GM12878 (cell line): Measurements from ENCODE around the gene CREB5. TPM values are rescaled to one million over a fixed set of nuclear protein-coding genes. Genes with fewer than 3 reads are reported as not detected.

Experiments
- ATAC-seq: fragments of 200-7000 bp; cut with Tn5 transposase; 3 replicates; pipeline ENCODE4 v1.9.1; 2020; ENCODE audit warnings: mild to moderate bottlenecking, moderate library complexity
- BruUV-seq: library from RNA; stranded (reverse); fragments of 400-500 nt; replicated peaks from 2 replicates; lab custom pipeline; 2021; lab: Mats Ljungman, UMichigan
- CTCF ChIA-PET: fragments of 300-600 bp; sonication (Branson Sonifier 250); formaldehyde crosslinking; extraction: SDS; loops from one replicate; lab custom pipeline; 2021; ENCODE audit warnings: inconsistent platforms; lab: Yijun Ruan, JAX
- POLR2A ChIA-PET: fragments of 350-600 bp; formaldehyde crosslinking; extraction: SDS; loops from one replicate; lab custom pipeline; 2021; ENCODE audit warnings: inconsistent platforms; lab: Charles Lee
- RAD21 ChIA-PET: fragments of 300-600 bp; sonication (Branson Sonifier 250); formaldehyde crosslinking; loops from one replicate; lab custom pipeline; 2023; ENCODE audit warnings: antibody characterized with exemption; ENCODE audit not compliant: unreplicated experiment; lab: Charles Lee
- SMC1A ChIA-PET: fragments of 300-600 bp; sonication (Branson Sonifier 250); formaldehyde crosslinking; loops from one replicate; lab custom pipeline; 2023; ENCODE audit not compliant: unreplicated experiment, uncharacterized antibody; lab: Charles Lee
- DNase-seq: peaks from one replicate; pipeline ENCODE4 v3.0.0-alpha.2; 2011; ENCODE audit warnings: low read depth, low spot score
- FAIRE-seq: peaks from 3 replicates; lab custom pipeline; 2011; peaks lifted over from hg19 to GRCh38; lab: Jason Lieb, UNC
- H2AFZ ChIP-seq: 2 replicates; pipeline ENCODE4 v1.6.0; 2011; ENCODE audit warnings: low read depth, low read length, control low read depth; ENCODE audit not compliant: control insufficient read depth
- H3K27ac ChIP-seq: 2 replicates; pipeline ENCODE4 v1.5.1; 2011; ENCODE audit warnings: control low read depth; ENCODE audit not compliant: control insufficient read depth, insufficient read depth
- H3K27me3 ChIP-seq, 2 experiments: replicated peaks in 1 of 2; 2 replicates each; pipeline versions ENCODE4 v1.6.0 to v1.6.1; 2011; ENCODE audit warnings: low read length in 1 of 2; ENCODE audit not compliant: control insufficient read depth in 2 of 2, insufficient read depth in 2 of 2
- H3K36me3 ChIP-seq, 2 experiments: 2 replicates each; pipeline ENCODE4 v1.5.1; 2011; ENCODE audit warnings: low read length in 1 of 2; ENCODE audit not compliant: control insufficient read depth in 2 of 2, insufficient read depth in 2 of 2
- H3K4me1 ChIP-seq: 2 replicates; pipeline ENCODE4 v1.6.1; 2011; ENCODE audit warnings: mild to moderate bottlenecking, low read length, moderate library complexity, mixed read lengths; ENCODE audit not compliant: control insufficient read depth, insufficient read depth
- H3K4me2 ChIP-seq: 2 replicates; pipeline ENCODE4 v1.6.0; 2011; ENCODE audit warnings: control low read depth; ENCODE audit not compliant: control insufficient read depth, insufficient read depth
- H3K4me3 ChIP-seq: fragments of 200-600 bp; sonication (generic); 2 replicates; pipeline ENCODE4 v1.5.1; 2016
- H3K79me2 ChIP-seq: 2 replicates; pipeline ENCODE4 v1.6.0; 2011; ENCODE audit warnings: low read length; ENCODE audit not compliant: control insufficient read depth, insufficient read depth
- H3K9ac ChIP-seq: 2 replicates; pipeline ENCODE4 v1.8.0; 2011; ENCODE audit warnings: low read length, control low read depth, mixed read lengths; ENCODE audit not compliant: control insufficient read depth, insufficient read depth
- H3K9me3 ChIP-seq: replicated peaks from 3 replicates; pipeline ENCODE4 v1.5.1; 2011; ENCODE audit warnings: mild to moderate bottlenecking, low read length; ENCODE audit not compliant: control insufficient read depth, insufficient read depth
- H4K20me1 ChIP-seq: 2 replicates; pipeline ENCODE4 v1.6.0; 2011; ENCODE audit not compliant: control insufficient read depth, insufficient read depth
- CBX5 ChIP-seq: sonication (generic); IDR thresholded peaks from 2 replicates; pipeline ENCODE4 v1.6.1; 2016; ENCODE audit warnings: low read depth, moderate library complexity, mild to moderate bottlenecking, inconsistent platforms
- CHD1 ChIP-seq: IDR thresholded peaks from 2 replicates; pipeline ENCODE4 v1.6.1; 2012; ENCODE audit warnings: low read depth, low read length, improper control_type of control experiment
- CTCF ChIP-seq, 3 experiments: IDR thresholded peaks in 2 of 3; conservative IDR thresholded peaks in 1 of 3; 2 replicates each; pipeline ENCODE4 v1.5.1; 2011; ENCODE audit warnings: low read depth in 3 of 3, low read length in 3 of 3, mild to moderate bottlenecking in 3 of 3, control low read depth in 2 of 3, moderate library complexity in 2 of 3, inconsistent platforms in 1 of 3, mixed read lengths in 1 of 3; ENCODE audit not compliant: control insufficient read depth in 2 of 3, insufficient read depth in 1 of 3; ENCODE audit errors: extremely low read depth in 1 of 3
- ELK1 ChIP-seq: IDR thresholded peaks from 2 replicates; pipeline ENCODE4 v1.6.1; 2012; ENCODE audit warnings: low read depth, low read length, improper control_type of control experiment
- HDAC2 ChIP-seq: fragments of 200-600 bp; sonication (generic); IDR thresholded peaks from 2 replicates; pipeline ENCODE4 v1.6.1; 2017
- JUNB ChIP-seq: IDR thresholded peaks from 2 replicates; pipeline ENCODE4 v1.6.1; 2016; ENCODE audit warnings: antibody characterized with exemption, mild to moderate bottlenecking
- LARP7 ChIP-seq: fragments of 450-650 bp; IDR thresholded peaks from 2 replicates; pipeline ENCODE4 v1.6.1; 2017; ENCODE audit warnings: mild to moderate bottlenecking
- MXI1 ChIP-seq: fragments of 150-350 bp; IDR thresholded peaks from 2 replicates; pipeline ENCODE4 v1.6.1; 2011; ENCODE audit warnings: low read depth, mild to moderate bottlenecking, inconsistent platforms, low read length, improper control_type of control experiment
- NFYA ChIP-seq: IDR thresholded peaks from 2 replicates; pipeline ENCODE4 v1.6.1; 2011; ENCODE audit warnings: low read depth, mild to moderate bottlenecking, low read length, improper control_type of control experiment, borderline replicate concordance
- POLR2A ChIP-seq: IDR thresholded peaks from 2 replicates; pipeline ENCODE4 v1.6.1; 2011; ENCODE audit warnings: low read depth, mild to moderate bottlenecking, low read length
- RAD21 ChIP-seq: IDR thresholded peaks from 2 replicates; pipeline ENCODE4 v1.6.1; 2011; ENCODE audit warnings: mild to moderate bottlenecking, low read depth, low read length, moderate library complexity; ENCODE audit not compliant: insufficient read depth
- RFX5 ChIP-seq: IDR thresholded peaks from 2 replicates; pipeline ENCODE4 v1.6.1; 2011; ENCODE audit warnings: low read depth, low read length, improper control_type of control experiment
- SIX5 ChIP-seq: IDR thresholded peaks from 2 replicates; pipeline ENCODE4 v1.6.1; 2011; ENCODE audit warnings: mild to moderate bottlenecking, low read depth, low read length, moderate library complexity; ENCODE audit not compliant: severe bottlenecking
- ZNF24 ChIP-seq: fragments of 450-650 bp; IDR thresholded peaks from 2 replicates; pipeline ENCODE4 v1.6.1; 2017; ENCODE audit warnings: antibody characterized with exemption, mild to moderate bottlenecking
- ZNF622 ChIP-seq: fragments of 450-650 bp; IDR thresholded peaks from 2 replicates; pipeline ENCODE4 v1.6.1; 2017; ENCODE audit warnings: mild to moderate bottlenecking, inconsistent platforms
- WGBS: methylation state at CpG from one replicate; pipeline ENCODE4 v1.1.6; 2016; ENCODE audit warnings: low lambda C conversion rate; ENCODE audit not compliant: insufficient replicate concordance, insufficient coverage; ENCODE audit errors: missing lambda C conversion rate; 5-methylcytosine and 5-hydroxymethylcytosine counted together
- in situ Hi-C: fragments of 300-500 bp; cut with MboI; formaldehyde crosslinking; loops from 9 replicates; pipeline ENCODE4 v1.14.3; 2018; ENCODE audit warnings: mixed read lengths
- intact Hi-C: fragments of 100-400 bp; cut with micrococcal nuclease; formaldehyde crosslinking; loops from one replicate; pipeline ENCODE4 v1.14.2; 2022; ENCODE audit not compliant: unreplicated experiment
- polyA plus RNA-seq, 11 experiments: library from polyadenylated mRNA; depleted of rRNA in 4 of 11; unstranded in 6 of 11; stranded (reverse) in 5 of 11; fragments of >200 nt; fragmentation: Nextera tagmentation in 4 of 11; fragmentation: Illumina TruSeq in 1 of 11; extraction: Ambion mirVana in 4 of 11; extraction: Trizol in 1 of 11; gene quantifications; 1 replicate in 1 of 11; 2 replicates in 10 of 11; pipeline versions ENCODE4 v1.2.1 to v1.2.3, GENCODE V29; 2011 to 2016; ENCODE audit warnings: inconsistent platforms in 2 of 11, missing spikeins in 2 of 11, low read depth in 1 of 11
- total RNA-seq, 4 experiments: library from RNA; depleted of rRNA in 3 of 4; stranded (reverse); fragments of >200 nt in 3 of 4; fragmentation: Illumina TruSeq in 1 of 4; extraction: Trizol in 1 of 4; gene quantifications; 2 replicates each; pipeline versions ENCODE4 v1.2.1 to v1.2.3, GENCODE V29; 2013 to 2021
- TF ChIP-seq, protein P1 (sequence below): fragments of 450-650 bp; IDR thresholded peaks from 2 replicates; pipeline ENCODE4 v1.6.1; 2017; ENCODE audit warnings: antibody characterized with exemption, mild to moderate bottlenecking, moderate library complexity
- TF ChIP-seq, protein P2 (sequence below): fragments of 450-650 bp; conservative IDR thresholded peaks from 2 replicates; pipeline ENCODE4 v1.6.1; 2017; ENCODE audit warnings: mild to moderate bottlenecking, moderate library complexity
- TF ChIP-seq, protein P3 (sequence below): IDR thresholded peaks from 2 replicates; pipeline ENCODE4 v1.6.1; 2012; ENCODE audit warnings: low read depth, low read length, improper control_type of control experiment

CREB5 gene
- total and polyA plus RNA-seq, 10 of the 15 experiments (the other 5 are each of a cell fraction or from before 2014, with no cell fraction given): 12.9 to 74.1 (median 53.0) TPM

GRCh38 chr7:28858895-28859294 is 446.6 kb downstream of the CREB5 start:
- no peak overlapping the region for H3K9ac ChIP-seq
- ChIA-PET RAD21 (no interaction called here), POLR2A (interaction anchor here (0.6 kb wide), 1 partner anchor 201 kb away, joined by 6 read pairs; no protein-coding TSS in a partner anchor), CTCF (interaction anchor here (0.7 to 1.2 kb wide), 3 partner anchors 232 to 467 kb away, joined by 3 read pairs; no protein-coding TSS in a partner anchor), SMC1A (no interaction called here)
- no peak overlapping the region for H3K4me3 ChIP-seq
- H3K4me1 ChIP-seq: no peaks in the 10 kb centered on the region
- no peak overlapping the region for H2AFZ ChIP-seq
- intact Hi-C loops: loop anchor here (10.0 kb wide), 1 partner anchor 314 kb away; no protein-coding TSS in a partner anchor
- H3K4me2 ChIP-seq: no peak overlapping the region
- no peaks in the 10 kb centered on the region for H3K9me3 ChIP-seq
- 44% methylated on average over 6 of the region's 6 CpGs for WGBS
- DNase-seq (no peak), FAIRE-seq (no peak), ATAC-seq (no peak)
- no TSS peak for BruUV-seq
- H3K27me3 ChIP-seq: peaks cover 3 to 9% of the 10 kb centered on the region in 2 experiments; a peak in 3 of 4 replicates
- H4K20me1 ChIP-seq: no peaks in the 10 kb centered on the region
- no peaks in the 10 kb centered on the region for H3K36me3 ChIP-seq
- in situ Hi-C loops: loop anchor here (5.0 kb wide), 1 partner anchor 477 kb away; no protein-coding TSS in a partner anchor
- H3K79me2 ChIP-seq: no peaks in the 10 kb centered on the region
- no peak overlapping the region for H3K27ac ChIP-seq
- TF ChIP-seq NFYA (no peak), CTCF (IDR thresholded peaks at IDR 0.05 in 2 of 3, conservative IDR thresholded peaks at IDR 0.05 in 1 of 3; ENCODE audit: control insufficient read depth in 2 of 3, extremely low read depth in 1 of 3, insufficient read depth in 1 of 3, low read depth in 3 of 3, low read length in 3 of 3) (no peak), ZNF622 (no peak), POLR2A (no peak), CHD1 (no peak), RFX5 (no peak), SIX5 (no peak), MXI1 (no peak), JUNB (no peak), HDAC2 (no peak), RAD21 (no peak), ELK1 (no peak), ZNF24 (no peak), CBX5 (no peak), LARP7 (no peak)
- TF ChIP-seq, protein P1, sequence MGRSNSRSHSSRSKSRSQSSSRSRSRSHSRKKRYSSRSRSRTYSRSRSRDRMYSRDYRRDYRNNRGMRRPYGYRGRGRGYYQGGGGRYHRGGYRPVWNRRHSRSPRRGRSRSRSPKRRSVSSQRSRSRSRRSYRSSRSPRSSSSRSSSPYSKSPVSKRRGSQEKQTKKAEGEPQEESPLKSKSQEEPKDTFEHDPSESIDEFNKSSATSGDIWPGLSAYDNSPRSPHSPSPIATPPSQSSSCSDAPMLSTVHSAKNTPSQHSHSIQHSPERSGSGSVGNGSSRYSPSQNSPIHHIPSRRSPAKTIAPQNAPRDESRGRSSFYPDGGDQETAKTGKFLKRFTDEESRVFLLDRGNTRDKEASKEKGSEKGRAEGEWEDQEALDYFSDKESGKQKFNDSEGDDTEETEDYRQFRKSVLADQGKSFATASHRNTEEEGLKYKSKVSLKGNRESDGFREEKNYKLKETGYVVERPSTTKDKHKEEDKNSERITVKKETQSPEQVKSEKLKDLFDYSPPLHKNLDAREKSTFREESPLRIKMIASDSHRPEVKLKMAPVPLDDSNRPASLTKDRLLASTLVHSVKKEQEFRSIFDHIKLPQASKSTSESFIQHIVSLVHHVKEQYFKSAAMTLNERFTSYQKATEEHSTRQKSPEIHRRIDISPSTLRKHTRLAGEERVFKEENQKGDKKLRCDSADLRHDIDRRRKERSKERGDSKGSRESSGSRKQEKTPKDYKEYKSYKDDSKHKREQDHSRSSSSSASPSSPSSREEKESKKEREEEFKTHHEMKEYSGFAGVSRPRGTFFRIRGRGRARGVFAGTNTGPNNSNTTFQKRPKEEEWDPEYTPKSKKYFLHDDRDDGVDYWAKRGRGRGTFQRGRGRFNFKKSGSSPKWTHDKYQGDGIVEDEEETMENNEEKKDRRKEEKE: no peak
- TF ChIP-seq, protein P2, sequence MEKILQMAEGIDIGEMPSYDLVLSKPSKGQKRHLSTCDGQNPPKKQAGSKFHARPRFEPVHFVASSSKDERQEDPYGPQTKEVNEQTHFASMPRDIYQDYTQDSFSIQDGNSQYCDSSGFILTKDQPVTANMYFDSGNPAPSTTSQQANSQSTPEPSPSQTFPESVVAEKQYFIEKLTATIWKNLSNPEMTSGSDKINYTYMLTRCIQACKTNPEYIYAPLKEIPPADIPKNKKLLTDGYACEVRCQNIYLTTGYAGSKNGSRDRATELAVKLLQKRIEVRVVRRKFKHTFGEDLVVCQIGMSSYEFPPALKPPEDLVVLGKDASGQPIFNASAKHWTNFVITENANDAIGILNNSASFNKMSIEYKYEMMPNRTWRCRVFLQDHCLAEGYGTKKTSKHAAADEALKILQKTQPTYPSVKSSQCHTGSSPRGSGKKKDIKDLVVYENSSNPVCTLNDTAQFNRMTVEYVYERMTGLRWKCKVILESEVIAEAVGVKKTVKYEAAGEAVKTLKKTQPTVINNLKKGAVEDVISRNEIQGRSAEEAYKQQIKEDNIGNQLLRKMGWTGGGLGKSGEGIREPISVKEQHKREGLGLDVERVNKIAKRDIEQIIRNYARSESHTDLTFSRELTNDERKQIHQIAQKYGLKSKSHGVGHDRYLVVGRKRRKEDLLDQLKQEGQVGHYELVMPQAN: no peak
- TF ChIP-seq, protein P3, sequence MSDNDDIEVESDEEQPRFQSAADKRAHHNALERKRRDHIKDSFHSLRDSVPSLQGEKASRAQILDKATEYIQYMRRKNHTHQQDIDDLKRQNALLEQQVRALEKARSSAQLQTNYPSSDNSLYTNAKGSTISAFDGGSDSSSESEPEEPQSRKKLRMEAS: no peak
